Stimulated activated CD4-positive, alpha-beta T cell treated with anti-CD3 and anti-CD28 coated beads, Interleukin-2, amount 100 ng/mL, for 24 hours (primary cell): Measurements from ENCODE around the gene DEF6.
A peak's percentile ranks its signal among the peaks of the same experiment; 100 is the strongest.

Experiments used
- DNase-seq, 2 donors: peaks; one replicate each; pipeline ENCODE4 v3.0.0-alpha.2; 2020

The DEF6 gene

GRCh38 chr6:35351422-35351821, 53.8 kb downstream of the DEF6 start:
- no peak for DNase-seq

GRCh38 chr6:35352735-35353134, 55.1 kb downstream of the DEF6 start:
- DNase-seq = no peak

GRCh38 chr6:35354361-35355135, 56.9 kb downstream of the DEF6 start:
- DNase-seq = no peak

- DNase-seq = no peak
These were observed 58.8 kb downstream of the DEF6 start for GRCh38 chr6:35356391-35356790.

- no peak for DNase-seq
These were observed 60.1 kb downstream of the DEF6 start for GRCh38 chr6:35357677-35358076.

- no peak for DNase-seq
These were observed 60.5 kb downstream of the DEF6 start for GRCh38 chr6:35358086-35358485.

- DNase-seq = no peak
These were observed 61.7 kb downstream of the DEF6 start for GRCh38 chr6:35359346-35359743.

GRCh38 chr6:35359744-35360348, 62.2 kb downstream of the DEF6 start:
- no peak for DNase-seq

GRCh38 chr6:35360349-35361138, 62.9 kb downstream of the DEF6 start:
- no peak for DNase-seq

- no peak for DNase-seq
These were observed 64.6 kb downstream of the DEF6 start for GRCh38 chr6:35362200-35362599.

- no peak for DNase-seq
These were observed 65.7 kb downstream of the DEF6 start for GRCh38 chr6:35363293-35363750.

GRCh38 chr6:35365594-35366203, 68.1 kb downstream of the DEF6 start:
- DNase-seq = no peak

GRCh38 chr6:35366204-35366596, 68.6 kb downstream of the DEF6 start:
- no peak for DNase-seq

- no peak for DNase-seq
These were observed 70.0 kb downstream of the DEF6 start for GRCh38 chr6:35367646-35368037.

GRCh38 chr6:35368038-35368887, 70.6 kb downstream of the DEF6 start:
- DNase-seq = no peak

- DNase-seq = peak; percentile 32 to 50
These were observed 72.6 kb downstream of the DEF6 start for GRCh38 chr6:35370124-35370741.

- DNase-seq = no peak
These were observed 73.3 kb downstream of the DEF6 start for GRCh38 chr6:35370785-35371493.
